H9 (cell line): ENCODE results near the gene CCDC30. TPM values are rescaled to one million over a fixed set of nuclear protein-coding genes. Genes with fewer than 3 reads are reported as not detected.
A peak's percentile ranks its signal among the peaks of the same experiment; 100 is the strongest.

Source experiments
- DNase-seq: peaks from one replicate; pipeline ENCODE4 v3.0.0-alpha.2; 2017
- H2AFZ ChIP-seq: one replicate; pipeline ENCODE4 v1.6.1; 2013; ENCODE audit warnings: mild to moderate bottlenecking, low read length, control low read depth, moderate library complexity
- H2AK5ac ChIP-seq: 2 replicates; pipeline ENCODE4 v1.6.1; 2013; ENCODE audit warnings: low read length, control low read depth, mixed read lengths; ENCODE audit not compliant: insufficient read length
- H2BK120ac ChIP-seq: one replicate; pipeline ENCODE4 v1.6.1; 2013; ENCODE audit warnings: low read depth, mild to moderate bottlenecking, low read length, control low read depth, inconsistent platforms; ENCODE audit not compliant: poor library complexity, severe bottlenecking
- H2BK12ac ChIP-seq: 2 replicates; pipeline ENCODE4 v1.6.1; 2013; ENCODE audit warnings: low read length, control low read depth, mixed read lengths, low read depth; ENCODE audit not compliant: insufficient read length
- H2BK15ac ChIP-seq: 2 replicates; pipeline ENCODE4 v1.6.1; 2013; ENCODE audit warnings: low read depth, low read length, control low read depth
- H2BK20ac ChIP-seq: one replicate; pipeline ENCODE4 v1.6.1; 2013; ENCODE audit warnings: low read depth, mild to moderate bottlenecking, low read length, control low read depth, inconsistent platforms; ENCODE audit not compliant: poor library complexity, severe bottlenecking
- H2BK5ac ChIP-seq: 2 replicates; pipeline ENCODE4 v1.6.1; 2013; ENCODE audit warnings: low read length, control low read depth, mixed read lengths; ENCODE audit not compliant: insufficient read length
- H3K14ac ChIP-seq: 2 replicates; pipeline ENCODE4 v1.6.1; 2013; ENCODE audit warnings: low read length, control low read depth; ENCODE audit not compliant: insufficient read depth
- H3K18ac ChIP-seq: 2 replicates; pipeline ENCODE4 v1.6.1; 2013; ENCODE audit warnings: low read depth, mild to moderate bottlenecking, mixed read lengths, low read length, control low read depth; ENCODE audit not compliant: insufficient read length
- H3K23ac ChIP-seq: 2 replicates; pipeline ENCODE4 v1.6.1; 2013; ENCODE audit warnings: low read length, control low read depth, mixed read lengths, low read depth; ENCODE audit not compliant: insufficient read length
- H3K23me2 ChIP-seq: 2 replicates; pipeline ENCODE4 v1.6.1; 2013; ENCODE audit warnings: low read depth, mild to moderate bottlenecking, mixed read lengths, low read length, control low read depth; ENCODE audit not compliant: insufficient read length, poor library complexity, severe bottlenecking
- H3K27ac ChIP-seq: 2 replicates; pipeline ENCODE4 v1.5.1; 2013; ENCODE audit warnings: low read length, control low read depth, mixed read lengths, low read depth; ENCODE audit not compliant: insufficient read length
- H3K27me3 ChIP-seq: 2 replicates; pipeline ENCODE4 v1.6.1; 2013; ENCODE audit warnings: low read length, control low read depth, inconsistent platforms; ENCODE audit not compliant: insufficient read depth
- H3K4ac ChIP-seq: 2 replicates; pipeline ENCODE4 v1.6.1; 2013; ENCODE audit warnings: low read depth, mild to moderate bottlenecking, control low read depth, inconsistent platforms, low read length, moderate library complexity
- H3K4me1 ChIP-seq: 2 replicates; pipeline ENCODE4 v1.6.1; 2013; ENCODE audit warnings: low read length, control low read depth, inconsistent platforms; ENCODE audit not compliant: insufficient read depth
- H3K4me2 ChIP-seq: 2 replicates; pipeline ENCODE4 v1.6.1; 2013; ENCODE audit warnings: low read length, control low read depth, mixed read lengths; ENCODE audit not compliant: insufficient read length, insufficient read depth
- H3K56ac ChIP-seq: 2 replicates; pipeline ENCODE4 v1.6.1; 2013; ENCODE audit warnings: low read depth, mild to moderate bottlenecking, mixed read lengths, low read length, control low read depth; ENCODE audit not compliant: insufficient read length
- H3K79me1 ChIP-seq: 2 replicates; pipeline ENCODE4 v1.6.1; 2013; ENCODE audit warnings: low read depth, mild to moderate bottlenecking, moderate library complexity, low read length, control low read depth, inconsistent platforms; ENCODE audit not compliant: insufficient read depth, poor library complexity, severe bottlenecking
- H3K79me2 ChIP-seq: 2 replicates; pipeline ENCODE4 v1.6.1; 2013; ENCODE audit warnings: low read length, control low read depth, inconsistent platforms; ENCODE audit not compliant: insufficient read depth
- H3K9ac ChIP-seq: 2 replicates; pipeline ENCODE4 v1.6.1; 2013; ENCODE audit warnings: low read length, control low read depth, mixed read lengths; ENCODE audit not compliant: insufficient read length; ENCODE audit errors: extremely low read depth
- H3K9me3 ChIP-seq: one replicate; pipeline ENCODE4 v1.6.1; 2013; ENCODE audit warnings: low read depth, low read length, inconsistent platforms; ENCODE audit not compliant: control insufficient read depth
- H3T11ph ChIP-seq: one replicate; pipeline ENCODE4 v1.6.1; 2013; ENCODE audit warnings: mild to moderate bottlenecking, low read length, control low read depth, inconsistent platforms
- H4K20me1 ChIP-seq: one replicate; pipeline ENCODE4 v1.6.1; 2013; ENCODE audit not compliant: control insufficient read depth, insufficient read length, insufficient read depth
- H4K5ac ChIP-seq: 2 replicates; pipeline ENCODE4 v1.6.1; 2013; ENCODE audit warnings: low read depth, mild to moderate bottlenecking, mixed read lengths, low read length, control low read depth; ENCODE audit not compliant: insufficient read length
- H4K8ac ChIP-seq: replicated peaks from 2 replicates; pipeline ENCODE4 v1.6.1; 2013; ENCODE audit warnings: low read length, control low read depth, mixed read lengths, low read depth; ENCODE audit not compliant: insufficient read length
- H4K91ac ChIP-seq: 2 replicates; pipeline ENCODE4 v1.6.1; 2013; ENCODE audit warnings: low read depth, mild to moderate bottlenecking, moderate library complexity, mixed read lengths, low read length, control low read depth; ENCODE audit not compliant: insufficient read length
- H3K27ac Mint-ChIP-seq, 3 experiments: 2 replicates in 2 of 3; 3 replicates in 1 of 3; pipeline ENCODE4 v1.8.0; 2020 to 2021; ENCODE audit warnings: mixed read lengths in 3 of 3, mild to moderate bottlenecking in 1 of 3, moderate library complexity in 1 of 3
- H3K27me3 Mint-ChIP-seq: 2 replicates; pipeline ENCODE4 v1.8.0; 2021; ENCODE audit warnings: low read depth, mild to moderate bottlenecking, moderate library complexity, mixed read lengths
- H3K36me3 Mint-ChIP-seq, 3 experiments: 2 replicates in 2 of 3; 3 replicates in 1 of 3; pipeline ENCODE4 v1.8.0; 2020 to 2021; ENCODE audit warnings: low read depth in 3 of 3, mixed read lengths in 3 of 3; ENCODE audit not compliant: insufficient read depth in 1 of 3
- H3K4me1 Mint-ChIP-seq, 2 experiments: 2 replicates each; pipeline ENCODE4 v1.8.0; 2020; ENCODE audit warnings: mixed read lengths in 2 of 2
- H3K4me3 Mint-ChIP-seq, 2 experiments: 2 replicates in 1 of 2; 3 replicates in 1 of 2; pipeline ENCODE4 v1.8.0; 2020 to 2021; ENCODE audit warnings: mild to moderate bottlenecking in 2 of 2, mixed read lengths in 2 of 2, moderate library complexity in 1 of 2
- H3K9me3 Mint-ChIP-seq, 2 experiments: 2 replicates in 1 of 2; 3 replicates in 1 of 2; pipeline ENCODE4 v1.8.0; 2020; ENCODE audit warnings: mild to moderate bottlenecking in 2 of 2, mixed read lengths in 2 of 2, moderate library complexity in 1 of 2
- CTCF ChIP-seq: fragments of 200-600 bp; sonication (generic); conservative IDR thresholded peaks from 3 replicates; pipeline ENCODE4 v1.8.0; 2021; ENCODE audit warnings: antibody characterized with exemption, mild to moderate bottlenecking
- WGBS: extraction: QIAGEN DNeasy Blood & Tissue Kit; methylation state at CpG from one replicate; pipeline ENCODE4 v1.1.7; 2013; ENCODE audit warnings: missing lambda C conversion rate, low lambda C conversion rate, mixed read lengths; ENCODE audit not compliant: insufficient read length; ENCODE audit errors: extremely low coverage; 5-methylcytosine and 5-hydroxymethylcytosine counted together
- total RNA-seq: library from RNA; stranded (reverse); gene quantifications from 2 replicates; pipeline ENCODE4 v1.2.1, GENCODE V29; 2021

The CCDC30 gene
- total RNA-seq, 1 experiment from 2014 or later: 1.8 TPM

- H4K8ac ChIP-seq: no peak overlapping the region
- H3K9ac ChIP-seq: no peak overlapping the region
- Mint-ChIP-seq H3K36me3 (peaks cover 5 to 28% (median 23%) of the 10 kb centered on the region in 3 experiments; a peak in 5 of 7 replicates), H3K27ac (no peak overlapping the region), H3K27me3 (peaks cover 20% of the 10 kb centered on the region), H3K4me1 (peaks cover 12 to 13% of the 10 kb centered on the region in 2 experiments), H3K9me3 (no peaks in the 10 kb centered on the region), H3K4me3 (peak overlapping the region; percentile 93 to 99)
- no peak overlapping the region for H3K4ac ChIP-seq
- H4K91ac ChIP-seq: no peak overlapping the region
- H3K23me2 ChIP-seq: peaks cover 10% of the 10 kb centered on the region
- H2BK120ac ChIP-seq: no peak overlapping the region
- no peaks in the 10 kb centered on the region for H4K20me1 ChIP-seq
- no peak for TF ChIP-seq CTCF
- H3K18ac ChIP-seq: no peak overlapping the region
- no peak overlapping the region for H4K5ac ChIP-seq
- WGBS: no CpG with 5 or more reads among the region's 5 CpGs
- DNase-seq: no peak
- H3K79me1 ChIP-seq: peaks cover 7% of the 10 kb centered on the region
- no peak overlapping the region for H3K56ac ChIP-seq
- H3K27ac ChIP-seq: no peak overlapping the region
- no peak overlapping the region for H2AFZ ChIP-seq
- no peak overlapping the region for H2BK5ac ChIP-seq
- no peak overlapping the region for H3T11ph ChIP-seq
- peak overlapping the region; percentile 99 for H3K4me2 ChIP-seq
- H2BK20ac ChIP-seq: no peak overlapping the region
- no peak overlapping the region for H2BK12ac ChIP-seq
- no peaks in the 10 kb centered on the region for H3K27me3 ChIP-seq
- no peak overlapping the region for H3K14ac ChIP-seq
- no peak overlapping the region for H2AK5ac ChIP-seq
- no peak overlapping the region for H2BK15ac ChIP-seq
- peaks cover 7% of the 10 kb centered on the region; the same call in 1 of the 2 replicates for H3K79me2 ChIP-seq
- H3K23ac ChIP-seq: no peak overlapping the region
- no peaks in the 10 kb centered on the region; the same call in 1 of the 2 replicates for H3K4me1 ChIP-seq
- no peaks in the 10 kb centered on the region for H3K9me3 ChIP-seq
These were observed 194.1 kb downstream of the CCDC30 start for GRCh38 chr1:42657201-42657600.
